ENCODE results near the gene NADK2. TPM values are rescaled to one million over a fixed set of nuclear protein-coding genes. Genes with fewer than 3 reads are reported as not detected.

NADK2 gene
- total and polyA plus RNA-seq, 10 of the 15 experiments (the other 5 are each of a cell fraction or from before 2014, with no cell fraction given) = 2.4 to 9.0 (median 6.3) TPM

GRCh38 chr5:36162810-36163486 lies 78.8 kb downstream of the NADK2 start:
- Histone ChIP-seq H3K27me3 (replicated peaks in 1 of 2; ENCODE audit: control insufficient read depth in 2 of 2, insufficient read depth in 2 of 2, low read length in 1 of 2) (no peaks in the 10 kb centered on the region), H3K9me3 (replicated peaks; ENCODE audit: control insufficient read depth, insufficient read depth, low read length) (no peaks in the 10 kb centered on the region; the same call in 2 of the 3 replicates), H3K4me1 (ENCODE audit: control insufficient read depth, insufficient read depth, low read length) (0 out of 2 replicates have a peak, but pooled peaks cover 3% of the 10 kb centered on the region), H2AFZ (ENCODE audit: control insufficient read depth, low read depth, low read length) (no peak overlapping the region), H3K27ac (ENCODE audit: control insufficient read depth, insufficient read depth) (no peak overlapping the region), H3K4me2 (ENCODE audit: control insufficient read depth, insufficient read depth) (no peak overlapping the region), H4K20me1 (ENCODE audit: control insufficient read depth, insufficient read depth) (no peaks in the 10 kb centered on the region), H3K79me2 (ENCODE audit: control insufficient read depth, insufficient read depth, low read length) (peaks cover 1% of the 10 kb centered on the region), H3K36me3 (ENCODE audit: control insufficient read depth in 2 of 2, insufficient read depth in 2 of 2, low read length in 1 of 2) (peaks cover 5 to 17% of the 10 kb centered on the region in 2 experiments), H3K9ac (ENCODE audit: control insufficient read depth, insufficient read depth, low read length) (no peak overlapping the region), H3K4me3 (no peak overlapping the region)
- POLR2A ChIA-PET = interaction anchor here (1.4 kb wide), 1 partner anchor 11 kb away, joined by 3 read pairs; the partner anchor contains the start of genes LMBRD2 and SKP2
- in situ Hi-C loops (cut with MboI) = loop anchor here (10.0 kb wide), 1 partner anchor 62 kb away; no protein-coding TSS in a partner anchor
- CTCF ChIA-PET = interaction anchor here (1.6 kb wide), 1 partner anchor 15 kb away, joined by 3 read pairs; no protein-coding TSS in a partner anchor
- FAIRE-seq (no peak), DNase-seq (ENCODE audit: low read depth, low spot score) (no peak), ATAC-seq (no peak)
- no TSS peak for BruUV-seq (replicated peaks)
- intact Hi-C loops (cut with micrococcal nuclease; ENCODE audit: unreplicated experiment) = no loop called here
- SMC1A ChIA-PET (ENCODE audit: uncharacterized antibody, unreplicated experiment) = interaction anchor here (0.8 kb wide), 1 partner anchor 17 kb away, joined by 4 read pairs; no protein-coding TSS in a partner anchor
- 95% methylated on average over 9 of the region's 9 CpGs for WGBS (ENCODE audit: insufficient coverage, insufficient replicate concordance, low lambda C conversion rate, missing lambda C conversion rate)
- RAD21 ChIA-PET (ENCODE audit: unreplicated experiment) = no interaction called here
- TF ChIP-seq CBX3 (IDR thresholded peaks at IDR 0.05; ENCODE audit: borderline replicate concordance, low read depth) = no peak
- TF ChIP-seq NFYB (IDR thresholded peaks at IDR 0.05; ENCODE audit: insufficient read depth, low read depth, low read length) = no peak
- TF ChIP-seq PRDM15 (CRISPR knock-in tag; IDR thresholded peaks at IDR 0.05) = no peak
- TF ChIP-seq CUX1 (IDR thresholded peaks at IDR 0.05; ENCODE audit: insufficient replicate concordance, low read depth, low read length) = no peak
- TF ChIP-seq YBX1 (IDR thresholded peaks at IDR 0.05) = no peak
- no peak for TF ChIP-seq ZBTB11 (CRISPR knock-in tag; IDR thresholded peaks at IDR 0.05)
- TF ChIP-seq CREM (IDR thresholded peaks at IDR 0.05; ENCODE audit: low read depth) = no peak
